Measurements from ENCODE around the gene ARPC5.
"Not testable (repeated sequence)": the region's sequence is repeated elsewhere in the genome, so short reads cannot be mapped to it uniquely, and the experiment has no call there.

DNA sequence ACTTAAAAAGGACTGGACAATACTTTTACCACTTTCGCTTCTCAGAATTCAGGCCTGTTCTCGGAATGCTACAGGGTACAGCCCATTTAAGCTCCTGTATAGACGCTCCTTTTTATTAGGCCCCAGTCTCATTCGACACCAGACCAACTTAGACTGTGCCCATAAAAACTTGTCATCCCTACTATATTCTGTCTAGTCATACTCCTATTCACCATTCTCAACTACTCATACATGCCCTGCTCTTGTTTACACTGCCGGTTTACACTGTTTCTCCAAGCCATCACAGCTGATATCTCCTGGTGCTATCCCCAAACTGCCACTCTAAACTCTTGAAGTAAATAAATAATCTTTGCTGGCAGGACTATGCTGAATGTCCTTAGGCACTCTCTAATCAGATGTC, 17.4 kb downstream of the ARPC5 start:
- TF ChIP-seq, protein P1, sequence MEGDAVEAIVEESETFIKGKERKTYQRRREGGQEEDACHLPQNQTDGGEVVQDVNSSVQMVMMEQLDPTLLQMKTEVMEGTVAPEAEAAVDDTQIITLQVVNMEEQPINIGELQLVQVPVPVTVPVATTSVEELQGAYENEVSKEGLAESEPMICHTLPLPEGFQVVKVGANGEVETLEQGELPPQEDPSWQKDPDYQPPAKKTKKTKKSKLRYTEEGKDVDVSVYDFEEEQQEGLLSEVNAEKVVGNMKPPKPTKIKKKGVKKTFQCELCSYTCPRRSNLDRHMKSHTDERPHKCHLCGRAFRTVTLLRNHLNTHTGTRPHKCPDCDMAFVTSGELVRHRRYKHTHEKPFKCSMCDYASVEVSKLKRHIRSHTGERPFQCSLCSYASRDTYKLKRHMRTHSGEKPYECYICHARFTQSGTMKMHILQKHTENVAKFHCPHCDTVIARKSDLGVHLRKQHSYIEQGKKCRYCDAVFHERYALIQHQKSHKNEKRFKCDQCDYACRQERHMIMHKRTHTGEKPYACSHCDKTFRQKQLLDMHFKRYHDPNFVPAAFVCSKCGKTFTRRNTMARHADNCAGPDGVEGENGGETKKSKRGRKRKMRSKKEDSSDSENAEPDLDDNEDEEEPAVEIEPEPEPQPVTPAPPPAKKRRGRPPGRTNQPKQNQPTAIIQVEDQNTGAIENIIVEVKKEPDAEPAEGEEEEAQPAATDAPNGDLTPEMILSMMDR (IDR thresholded peaks at IDR 0.05) = not testable (repeated sequence)
- not testable (repeated sequence) for TF ChIP-seq POLR2A (IDR thresholded peaks at IDR 0.05)

Data from tibial nerve (tissue), 3 donors.